Hematopoietic multipotent progenitor cell treated with erythropoietin and hydrocortisone succinate and interleukin-3 and kit ligand, for 8 days (in vitro differentiated cells): ENCODE measurements around the gene RASSF1.
A peak's percentile ranks its signal among the peaks of the same experiment; 100 is the strongest.
"Not testable (repeated sequence)": the region's sequence is repeated elsewhere in the genome, so short reads cannot be mapped to it uniquely, and the experiment has no call there.

ENCODE experiments used
- DNase-seq: peaks from one replicate; pipeline ENCODE4 v3.0.0-alpha.2; 2015

RASSF1 gene

DNA sequence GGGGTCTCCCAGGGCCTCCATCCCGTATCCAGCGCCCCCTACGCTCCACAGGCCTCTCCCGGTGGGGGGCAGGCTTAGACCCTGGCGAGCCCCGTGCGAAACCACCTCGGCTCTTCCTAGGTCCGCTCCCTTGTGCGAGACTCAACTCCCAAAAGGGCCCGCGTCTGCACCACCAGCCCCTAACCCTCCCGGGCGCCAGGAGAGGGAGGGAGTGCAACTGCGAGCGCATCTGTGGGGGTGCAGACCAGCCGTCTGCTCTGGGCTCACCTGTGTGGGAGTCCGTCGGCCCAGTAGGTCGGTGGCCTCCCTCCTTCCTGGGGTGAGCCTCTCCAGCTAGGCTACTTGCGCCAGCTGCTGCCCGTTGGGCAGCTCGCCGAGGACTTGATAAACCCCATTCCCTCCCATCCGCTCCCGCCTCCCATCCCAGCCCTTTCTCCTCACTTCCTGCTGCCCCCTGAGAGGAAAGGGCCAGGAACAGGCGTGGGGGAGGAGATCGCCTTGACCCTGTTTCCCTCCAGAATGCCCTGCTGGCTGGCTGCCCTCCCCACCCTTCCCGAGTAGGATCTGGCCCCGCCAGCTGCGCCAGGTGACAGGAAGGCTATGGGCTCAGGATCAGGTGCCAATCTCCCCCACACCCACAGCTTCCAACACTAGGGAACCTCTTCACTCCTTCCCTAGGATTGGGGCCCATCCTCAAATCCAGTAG is 18.1 kb downstream of the RASSF1 start, which contains the start of gene HYAL2:
Gene HYAL2 (minus strand): TSS at position 360 of the 706 bp plus-strand sequence. CDS start 2,256 bp downstream, outside the sequence.
- DNase-seq, result no peak

DNA sequence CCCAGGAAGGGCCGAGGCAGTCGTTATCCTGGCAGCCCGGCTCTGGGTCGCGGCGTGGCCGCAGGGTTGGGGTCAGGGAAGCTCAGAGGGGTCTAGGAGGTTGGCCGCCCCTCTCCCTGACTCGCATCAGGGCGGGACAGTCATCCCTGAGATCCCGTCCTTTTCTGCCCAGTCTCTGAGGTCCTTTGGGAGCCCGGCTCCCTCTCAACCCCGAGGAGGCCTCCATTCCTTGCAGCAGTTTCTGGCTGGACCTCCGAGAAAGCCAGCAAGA is 18.6 kb downstream of the RASSF1 start:
- DNase-seq, result no peak

DNA sequence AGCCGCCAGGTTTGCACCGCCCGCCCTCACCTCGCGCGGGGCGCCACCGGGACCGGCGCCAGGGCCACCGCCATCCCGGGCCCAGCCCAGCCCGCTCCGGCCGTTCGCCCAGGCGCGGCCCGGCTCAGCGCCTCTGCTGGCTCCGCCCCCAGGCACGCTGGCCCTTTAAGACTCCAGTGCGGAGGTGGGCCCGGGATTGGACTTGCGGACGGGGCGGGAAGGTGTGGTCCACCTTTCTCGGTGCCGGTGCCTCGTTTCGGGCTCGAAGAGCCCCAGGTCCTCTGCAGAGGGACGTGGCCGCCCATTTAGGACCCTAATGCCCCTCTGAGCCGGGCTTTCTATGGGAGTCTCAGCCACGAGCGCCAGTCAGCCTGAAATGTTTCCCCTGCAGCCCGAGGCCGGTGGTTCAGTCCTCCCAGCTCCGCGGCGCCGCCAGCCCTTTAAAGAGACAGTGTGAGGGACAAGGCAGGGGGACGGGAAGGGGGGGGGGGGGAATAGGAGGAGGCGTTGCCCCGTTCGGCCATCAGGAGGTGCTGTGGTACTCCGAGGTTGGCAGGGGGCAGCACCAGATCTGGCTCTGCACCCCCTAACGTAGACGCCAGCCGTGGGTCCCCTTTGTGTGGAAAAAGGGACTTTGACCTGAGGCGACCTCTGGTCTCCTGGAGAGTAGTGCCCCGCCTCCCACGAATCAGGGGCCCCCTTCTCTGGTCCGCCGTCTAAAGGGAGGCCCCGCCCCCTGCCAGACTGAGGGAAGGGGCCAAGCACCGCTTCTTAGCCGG is 19.1 kb downstream of the RASSF1 start:
- peak; percentile 87 for DNase-seq

DNA sequence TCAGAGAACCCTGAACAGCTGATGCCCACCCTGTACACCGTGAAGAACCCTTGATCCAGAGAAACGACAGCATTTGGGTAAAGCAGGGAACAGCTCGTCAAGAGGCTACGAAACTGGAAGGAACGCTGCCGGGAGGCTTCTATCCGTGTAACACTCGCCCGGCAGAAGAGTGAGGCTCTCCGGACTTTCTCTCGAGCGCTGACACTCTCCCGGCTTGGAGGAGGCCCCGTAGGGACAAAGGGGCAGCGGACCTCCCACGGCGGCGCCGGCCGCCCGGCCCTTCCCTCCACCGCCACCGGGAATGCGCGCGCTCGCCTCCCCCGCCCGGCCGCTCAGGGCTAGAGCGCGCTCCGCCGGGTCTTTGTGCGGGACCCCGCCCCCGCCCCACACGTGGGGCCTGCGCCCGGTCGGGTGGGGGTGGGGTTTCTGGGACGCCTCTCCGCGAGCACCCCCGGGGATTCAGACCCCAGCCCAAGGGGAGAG is 19.7 kb downstream of the RASSF1 start:
- DNase-seq, result peak; percentile 62

DNA sequence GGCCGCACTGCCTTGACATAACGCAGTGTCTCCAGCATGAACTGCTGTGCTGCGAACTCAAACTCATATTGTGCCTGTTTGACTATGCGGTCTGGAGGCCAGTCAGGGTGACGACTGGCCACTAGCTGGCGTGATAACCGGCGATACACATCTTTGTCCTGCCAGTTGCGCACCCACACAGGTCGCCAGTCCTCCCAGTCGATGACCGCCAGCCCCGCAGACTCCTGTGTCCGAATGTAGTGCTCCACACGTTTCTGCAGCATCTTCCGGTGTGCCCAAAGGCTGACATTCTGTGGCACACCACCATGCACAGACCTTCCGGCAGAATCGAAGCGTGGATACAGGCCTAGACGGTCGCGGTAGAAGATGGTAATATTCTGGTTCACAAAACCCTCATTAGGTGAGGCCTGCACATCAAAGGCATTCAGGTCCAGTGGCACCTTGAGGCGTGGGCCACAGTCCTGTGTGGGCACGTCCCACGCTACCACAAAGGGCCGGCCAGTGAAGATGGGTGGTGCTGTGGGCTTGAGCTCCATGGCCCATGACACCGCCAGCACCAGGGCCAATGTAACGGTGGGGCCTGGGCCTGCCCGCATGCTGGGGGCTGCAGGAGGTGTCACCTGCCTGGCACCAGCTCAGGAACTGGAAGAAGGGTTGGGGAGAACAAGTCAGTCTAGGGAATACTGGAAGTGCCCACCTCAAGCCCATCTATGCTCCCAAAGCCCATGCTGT is 20.6 kb downstream of the RASSF1 start:
- DNase-seq, result no peak

DNA sequence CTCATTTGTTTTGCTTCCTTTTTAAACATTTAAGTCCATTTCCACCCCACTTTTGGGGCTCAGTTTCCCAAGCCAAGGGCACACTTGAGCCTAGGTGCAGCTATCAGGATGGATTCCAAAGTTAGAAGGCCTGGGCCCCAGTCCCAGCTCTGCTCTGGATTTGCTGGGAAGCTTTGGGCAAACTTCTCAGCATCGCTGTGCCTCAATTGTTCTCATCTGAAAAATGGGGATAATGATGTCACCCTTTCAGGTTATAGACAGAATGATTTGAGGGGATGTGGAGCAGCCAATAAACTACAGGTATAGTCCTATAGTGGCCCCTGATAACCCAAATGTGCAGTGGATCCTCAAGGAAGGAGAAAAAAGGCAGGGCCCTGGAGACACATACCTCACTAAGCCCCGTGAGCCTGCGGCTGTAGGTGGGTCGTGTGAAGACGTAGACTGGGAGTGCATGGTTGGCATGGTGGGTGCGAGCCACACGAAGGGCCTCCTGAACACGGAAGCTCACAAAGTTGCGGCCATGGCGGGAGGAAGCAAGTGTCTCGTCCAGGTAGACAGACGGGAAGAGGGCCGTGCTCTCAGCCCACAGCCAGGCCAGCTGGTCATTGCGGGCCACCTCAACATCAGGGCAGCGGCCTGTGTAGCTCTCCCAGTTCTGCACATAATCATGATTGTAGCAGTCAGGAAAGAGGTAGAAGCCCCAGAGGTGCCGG is 21.3 kb downstream of the RASSF1 start:
- DNase-seq, result no peak

DNA sequence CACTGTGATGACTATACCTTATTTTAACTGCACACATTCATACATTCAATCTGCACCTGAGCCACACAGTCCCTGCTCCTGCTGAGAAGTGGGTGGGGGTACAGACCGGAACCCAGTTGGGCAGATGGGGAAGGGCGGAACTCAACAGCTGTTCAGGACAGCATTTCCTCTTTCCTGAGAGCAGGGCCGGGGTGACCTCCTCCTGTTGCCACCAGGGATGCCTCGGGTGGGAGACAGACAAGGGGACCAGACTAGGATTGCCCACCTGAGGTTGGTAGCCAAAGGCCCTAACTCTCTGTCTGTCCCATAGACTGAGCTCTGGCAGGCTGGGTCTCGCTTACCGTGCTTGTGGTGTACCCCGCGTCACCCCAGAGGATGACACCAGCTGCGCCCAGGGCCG is 22.0 kb downstream of the RASSF1 start:
- no peak for DNase-seq

DNA sequence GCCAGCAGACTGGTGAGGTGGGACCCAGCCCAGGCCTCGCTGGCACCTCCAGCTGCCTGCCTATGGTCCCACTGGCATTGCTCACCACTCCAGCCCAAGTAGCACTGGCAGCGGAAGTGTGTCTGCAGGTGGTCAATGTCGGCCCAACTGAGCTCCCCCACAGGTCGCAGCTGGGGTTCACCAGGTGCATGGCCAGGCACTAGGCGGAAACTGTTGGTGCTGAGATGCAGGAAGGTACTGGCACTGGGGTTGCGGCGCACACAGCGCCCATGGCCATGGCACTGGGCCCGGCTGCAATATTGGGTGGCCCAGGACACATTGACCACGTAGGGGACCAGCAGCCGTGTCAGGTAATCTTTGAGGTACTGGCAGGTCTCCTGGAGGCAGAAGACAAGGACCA is 22.5 kb downstream of the RASSF1 start:
- no peak for DNase-seq

DNA sequence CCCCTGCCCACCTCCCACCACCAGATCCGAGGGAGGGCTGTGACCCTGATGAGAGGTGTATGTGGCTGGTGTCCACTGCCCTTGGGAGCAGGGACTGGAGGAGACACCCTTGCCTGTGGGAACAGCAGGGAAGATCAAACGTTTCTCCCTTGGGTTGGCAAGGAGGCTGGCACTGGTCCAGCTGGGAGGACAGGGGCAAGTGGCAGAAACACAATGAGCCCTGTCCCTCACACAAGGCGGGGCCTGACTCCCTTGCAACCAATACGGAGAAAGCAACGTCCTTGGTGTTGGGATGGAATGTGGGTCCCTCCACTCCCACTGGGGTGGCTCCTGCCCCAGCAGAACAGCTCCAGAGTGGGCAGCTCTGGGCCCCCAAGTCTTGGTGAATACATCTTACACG is 23.3 kb downstream of the RASSF1 start:
- no peak for DNase-seq

DNA sequence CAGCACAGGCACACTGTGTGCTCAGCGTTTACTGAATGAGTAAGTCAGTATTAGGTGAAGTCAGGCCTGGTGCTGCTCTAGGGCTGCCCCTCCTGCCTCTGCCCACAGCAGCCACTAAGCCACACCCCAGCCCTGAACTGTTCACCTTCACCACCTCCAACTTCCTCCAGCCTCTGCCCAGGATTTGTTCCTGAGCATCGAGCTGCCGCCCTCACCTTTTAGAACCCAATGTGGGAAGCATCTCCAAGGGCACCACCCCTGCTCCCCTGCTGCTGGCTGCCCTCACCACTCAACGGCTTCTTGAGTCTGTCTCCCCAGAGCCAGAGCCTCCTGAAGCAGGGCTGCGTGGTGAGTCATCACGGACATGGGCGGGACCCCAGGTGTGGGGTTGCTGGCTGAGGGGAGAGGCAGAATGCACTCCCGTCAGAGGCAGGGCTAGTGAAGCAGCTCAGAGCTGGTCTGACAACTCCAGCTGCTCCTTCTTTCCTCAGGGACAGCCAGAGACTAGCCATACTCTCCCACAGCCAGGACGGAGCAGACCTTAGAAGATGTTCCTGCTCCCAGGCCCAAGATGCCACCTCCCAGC is 23.9 kb downstream of the RASSF1 start:
- DNase-seq, result no peak

DNA sequence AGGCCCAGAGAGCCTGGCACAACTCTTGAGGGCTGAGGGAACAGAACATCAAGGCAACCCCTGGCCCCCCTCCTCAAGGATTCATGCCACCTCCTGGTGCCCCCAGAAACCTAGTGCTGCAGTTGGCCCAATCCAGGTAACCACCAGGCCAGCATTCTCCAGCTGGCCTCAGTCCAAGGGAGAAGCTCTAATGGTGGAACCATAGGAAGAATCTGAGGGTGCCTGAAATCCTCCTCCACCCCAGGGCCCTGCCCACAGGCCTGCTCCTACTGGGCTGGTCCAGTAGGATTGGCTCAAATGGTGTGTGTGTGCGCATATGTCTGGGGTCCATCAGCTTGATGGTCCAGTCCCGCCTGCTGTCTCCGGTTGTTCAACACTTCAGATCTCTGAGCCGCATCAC is 25.8 kb downstream of the RASSF1 start:
- DNase-seq, result no peak

DNA sequence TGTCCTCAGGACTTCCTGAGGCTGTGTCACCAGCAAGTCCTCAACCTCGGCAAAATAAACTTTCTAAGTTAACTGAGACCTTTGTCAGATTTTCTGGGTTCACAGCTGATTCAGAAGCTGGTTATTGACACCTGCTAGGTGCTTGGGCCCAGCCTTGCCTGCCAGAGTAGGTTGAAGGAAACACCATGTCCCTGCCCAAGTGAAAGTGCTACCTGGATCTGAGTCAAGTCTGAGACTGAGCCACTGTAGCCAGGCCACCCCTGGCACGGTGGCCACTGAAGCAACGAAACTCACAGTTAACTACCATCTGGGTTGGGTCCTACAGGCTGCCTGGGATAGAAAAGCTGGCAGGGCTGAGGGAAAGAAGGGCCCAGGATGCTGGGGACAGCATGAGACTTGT is 26.3 kb downstream of the RASSF1 start:
- DNase-seq, result no peak

DNA sequence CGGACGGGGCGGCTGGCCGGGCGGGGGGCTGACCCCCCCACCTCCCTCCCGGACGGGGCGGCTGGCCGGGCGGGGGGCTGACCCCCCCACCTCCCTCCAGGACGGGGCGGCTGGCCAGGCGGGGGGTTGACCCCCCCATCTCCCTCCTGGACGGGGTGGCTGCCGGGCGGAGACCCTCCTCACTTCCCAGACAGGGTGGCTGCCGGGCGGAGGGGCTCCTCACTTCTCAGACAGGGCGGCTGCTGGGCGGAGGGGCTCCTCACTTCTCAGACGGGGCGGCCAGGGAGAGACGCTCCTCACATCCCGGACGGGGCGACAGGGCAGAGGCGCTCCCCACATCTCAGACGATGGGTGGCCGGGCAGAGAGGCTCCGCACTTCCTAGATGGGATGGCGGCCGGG is 28.6 kb downstream of the RASSF1 start:
- DNase-seq, result not testable (repeated sequence)

DNA sequence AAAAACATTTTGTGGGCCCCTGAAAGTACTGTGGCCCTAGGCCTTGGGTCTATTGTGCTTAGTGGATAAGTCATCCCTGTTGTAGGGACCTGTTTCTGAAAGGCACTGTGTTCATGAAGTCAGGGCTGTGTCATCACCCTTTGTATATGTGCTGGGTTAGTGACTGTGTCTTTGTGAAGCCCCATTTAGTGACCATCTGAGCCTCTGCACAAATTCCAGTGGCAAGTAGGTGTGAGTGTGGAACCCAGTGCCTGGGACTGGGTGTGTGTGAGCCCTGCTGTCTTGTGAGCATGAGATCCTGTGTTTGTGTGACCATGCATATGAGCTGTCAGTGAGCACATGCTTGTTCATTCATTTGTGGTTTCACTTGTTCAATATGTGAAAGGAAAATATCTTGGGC is 36.0 kb downstream of the RASSF1 start:
- DNase-seq, result no peak

DNA sequence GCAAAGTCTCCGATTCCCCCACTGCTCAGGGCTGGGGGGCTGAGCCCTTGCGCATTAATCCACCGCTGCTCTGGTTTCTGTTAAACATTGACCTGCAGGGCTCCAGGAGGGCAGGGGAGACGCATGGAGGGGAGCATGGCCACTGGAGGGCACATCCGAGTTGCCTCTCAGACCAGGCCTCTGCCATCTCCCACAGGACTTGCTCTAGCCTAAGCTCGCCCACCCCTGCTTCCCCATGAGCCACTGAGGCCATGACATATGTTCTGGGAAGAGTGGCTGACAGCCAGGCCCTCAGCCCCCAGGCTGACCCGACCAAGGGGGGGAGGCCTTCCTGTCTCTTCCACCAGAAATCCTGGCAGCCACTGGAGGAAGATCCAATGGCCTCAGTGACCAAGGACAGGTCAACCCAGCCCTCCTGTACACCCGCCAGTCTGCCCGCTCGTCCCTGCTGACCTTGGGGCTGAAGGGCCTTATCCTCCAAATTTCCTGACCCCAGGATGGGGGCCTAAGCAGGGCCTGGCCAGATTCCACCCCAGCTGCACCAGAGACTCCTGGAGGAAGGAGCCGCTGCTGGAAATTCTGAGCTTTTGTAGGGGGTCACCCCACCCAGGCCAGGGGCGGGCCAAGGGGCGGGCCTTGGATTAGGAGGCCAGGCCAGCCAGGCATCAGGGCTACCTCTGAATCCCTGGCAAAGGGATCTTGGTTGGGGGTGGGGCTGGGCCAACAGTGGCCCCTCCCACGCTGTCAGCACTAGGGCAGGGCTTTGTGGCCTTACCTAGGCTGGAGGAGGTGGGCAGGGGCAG is 37.4 kb downstream of the RASSF1 start, which contains the start of gene HYAL1:
Gene HYAL1 (minus strand): TSS at position 562 of the 803 bp plus-strand sequence. CDS start 618 bp downstream, outside the sequence.
- peak; percentile 55 for DNase-seq

DNA sequence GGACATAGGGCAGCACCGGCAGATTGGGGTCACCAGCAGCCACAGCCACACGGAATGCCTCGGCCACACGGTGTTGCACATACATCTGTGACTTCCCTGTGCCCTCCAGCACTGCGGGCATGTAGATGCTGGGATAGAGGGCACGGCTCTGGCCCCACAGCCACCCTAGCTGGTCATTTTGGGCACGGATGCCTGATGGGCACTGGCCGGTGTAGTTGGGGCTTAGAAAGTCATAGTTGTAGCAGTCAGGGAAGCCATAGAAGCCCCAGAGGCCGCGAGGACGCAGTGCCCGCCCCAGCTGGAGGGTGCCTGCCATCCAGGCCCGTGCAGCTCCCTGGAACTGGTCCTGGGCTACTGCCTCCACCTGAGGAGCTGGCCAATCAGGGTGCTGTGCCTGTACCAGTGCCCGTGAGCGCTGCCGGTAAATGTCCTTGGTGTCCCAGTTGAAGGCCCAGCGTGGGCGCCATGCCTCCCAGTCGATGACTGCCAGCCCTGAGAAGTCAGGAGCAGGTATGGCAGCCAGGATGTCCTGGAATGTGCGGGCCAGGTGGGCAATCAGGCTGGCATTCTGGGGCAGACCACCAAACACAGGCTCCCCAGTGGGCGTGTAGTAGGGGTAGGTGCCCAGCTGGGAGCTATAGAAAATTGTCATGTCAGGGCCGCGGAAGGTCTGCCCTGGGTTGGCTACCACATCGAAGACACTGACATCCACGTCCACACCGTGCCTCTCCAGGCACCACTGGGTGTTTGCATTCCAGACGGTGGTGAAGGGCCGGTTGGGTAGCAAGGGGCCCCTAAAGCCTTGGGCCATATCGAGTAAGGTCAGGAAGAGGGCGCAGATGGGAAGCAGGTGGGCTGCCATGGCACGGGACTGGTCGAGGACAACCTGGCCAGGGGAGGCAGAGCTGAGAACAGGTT is 38.3 kb downstream of the RASSF1 start:
- no peak for DNase-seq

DNA sequence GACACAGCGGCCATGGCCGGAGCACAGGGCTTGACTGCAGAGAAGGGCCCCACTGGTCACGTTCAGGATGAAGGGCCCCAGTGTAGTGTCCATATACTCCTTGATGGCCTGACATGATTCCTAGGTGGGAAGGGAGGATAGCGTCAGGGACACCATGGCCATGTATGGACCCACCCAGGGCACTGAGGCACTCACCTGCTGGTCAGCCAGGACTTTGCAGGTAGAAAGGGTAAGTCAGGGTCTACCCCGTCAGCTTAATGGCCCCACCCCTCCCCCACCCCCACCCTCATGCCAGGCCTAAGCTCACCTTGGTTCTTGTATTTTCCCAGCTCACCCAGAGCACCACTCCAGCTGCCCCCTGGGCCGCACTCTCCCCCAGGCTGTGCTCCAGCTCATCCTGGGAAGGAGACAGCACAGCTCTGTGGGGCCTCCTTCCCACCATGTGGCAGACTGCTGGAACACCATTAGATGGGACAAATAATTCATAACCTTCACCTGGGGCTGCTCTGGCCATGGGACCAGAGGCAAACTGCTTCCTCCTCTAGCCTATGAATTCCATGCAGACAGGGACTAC is 39.9 kb downstream of the RASSF1 start:
- DNase-seq, result no peak

DNA sequence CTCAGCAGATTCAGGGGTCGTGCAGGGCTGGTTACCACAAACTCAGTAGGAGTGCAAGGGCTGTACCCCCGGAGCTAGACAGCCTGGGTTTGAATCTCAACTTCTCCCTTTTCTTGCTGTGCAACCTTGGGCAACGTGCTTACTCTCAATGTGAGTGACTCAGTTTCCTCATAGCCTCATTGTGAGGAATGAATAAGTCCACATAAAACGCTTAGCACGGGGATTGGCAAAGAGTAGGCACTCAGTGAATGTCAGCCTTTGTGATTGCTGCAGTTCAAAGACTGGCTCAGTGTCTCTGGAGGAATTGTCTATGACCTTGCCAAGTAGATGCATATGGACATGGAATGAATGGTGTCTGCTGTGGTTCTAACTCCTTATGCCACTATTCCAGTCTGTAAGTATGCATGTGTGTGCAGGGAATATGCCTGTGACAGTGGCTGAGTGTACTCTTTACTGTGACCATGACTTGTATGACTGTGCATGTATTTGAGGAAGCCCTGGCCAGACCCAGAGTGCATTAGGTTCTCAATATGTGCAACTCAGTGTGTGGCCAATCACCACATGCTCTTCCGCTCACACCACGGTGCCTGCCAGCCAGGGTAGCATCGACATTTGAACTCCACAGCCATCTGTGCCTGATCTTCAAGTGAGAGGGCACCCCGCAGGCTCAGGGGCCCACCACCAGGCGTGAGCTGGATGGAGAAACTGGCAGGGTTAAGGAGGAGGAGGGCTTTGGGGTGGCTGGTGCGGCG is 40.5 kb downstream of the RASSF1 start:
- DNase-seq, result peak; percentile 70

DNA sequence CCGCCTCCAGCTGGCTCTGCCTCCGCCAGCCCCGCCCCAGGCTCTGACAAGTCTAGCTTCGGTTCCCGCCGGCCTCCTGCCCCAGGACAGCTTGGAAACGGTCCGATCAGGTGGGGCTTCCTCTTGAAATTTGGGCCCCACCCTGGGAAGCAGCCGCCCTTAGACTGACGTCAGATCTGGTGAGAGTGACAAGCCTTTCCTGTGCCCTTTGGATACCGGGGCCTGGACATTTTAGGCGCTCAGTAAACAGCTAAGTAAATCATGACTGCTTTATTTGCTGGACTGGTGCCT is 41.1 kb downstream of the RASSF1 start:
- DNase-seq, result no peak
